Measurements from ENCODE around the gene CD9.

Gene CD9

GRCh38 chr12:6264402-6265037 is 64.3 kb downstream of the CD9 start:
- H3K27ac ChIP-seq, result peak overlapping the region; percentile 84
- no peak for TF ChIP-seq CTCF (conservative IDR thresholded peaks at IDR 0.05)

- H3K27ac ChIP-seq, result peak overlapping the region; percentile 84
- TF ChIP-seq CTCF (conservative IDR thresholded peaks at IDR 0.05), result no peak
These were observed 64.8 kb downstream of the CD9 start for GRCh38 chr12:6265038-6265405.

DNA sequence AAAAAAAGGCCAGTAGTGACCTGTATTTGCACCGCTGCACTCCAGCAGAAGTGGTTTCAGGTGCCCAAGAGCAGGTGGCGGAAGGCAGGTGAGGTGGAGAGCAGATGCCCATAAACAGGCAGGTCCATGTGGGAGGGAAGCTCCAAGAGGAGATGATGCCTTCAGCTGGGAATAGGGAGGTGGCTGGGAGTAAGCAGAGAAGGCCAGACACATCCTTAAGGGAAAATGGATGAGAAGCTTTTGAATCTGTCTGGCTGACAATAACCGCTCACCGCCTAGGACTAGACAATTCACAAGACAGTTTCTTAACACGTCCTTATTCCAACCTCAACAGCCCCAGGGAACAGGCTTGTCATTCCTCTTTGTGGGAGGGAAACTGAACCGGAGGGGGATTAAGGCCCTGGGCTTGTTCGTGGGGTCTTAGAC is 66.4 kb downstream of the CD9 start:
- TF ChIP-seq CTCF (conservative IDR thresholded peaks at IDR 0.05), result no peak
- peak overlapping the region; percentile 84 for H3K27ac ChIP-seq

DNA sequence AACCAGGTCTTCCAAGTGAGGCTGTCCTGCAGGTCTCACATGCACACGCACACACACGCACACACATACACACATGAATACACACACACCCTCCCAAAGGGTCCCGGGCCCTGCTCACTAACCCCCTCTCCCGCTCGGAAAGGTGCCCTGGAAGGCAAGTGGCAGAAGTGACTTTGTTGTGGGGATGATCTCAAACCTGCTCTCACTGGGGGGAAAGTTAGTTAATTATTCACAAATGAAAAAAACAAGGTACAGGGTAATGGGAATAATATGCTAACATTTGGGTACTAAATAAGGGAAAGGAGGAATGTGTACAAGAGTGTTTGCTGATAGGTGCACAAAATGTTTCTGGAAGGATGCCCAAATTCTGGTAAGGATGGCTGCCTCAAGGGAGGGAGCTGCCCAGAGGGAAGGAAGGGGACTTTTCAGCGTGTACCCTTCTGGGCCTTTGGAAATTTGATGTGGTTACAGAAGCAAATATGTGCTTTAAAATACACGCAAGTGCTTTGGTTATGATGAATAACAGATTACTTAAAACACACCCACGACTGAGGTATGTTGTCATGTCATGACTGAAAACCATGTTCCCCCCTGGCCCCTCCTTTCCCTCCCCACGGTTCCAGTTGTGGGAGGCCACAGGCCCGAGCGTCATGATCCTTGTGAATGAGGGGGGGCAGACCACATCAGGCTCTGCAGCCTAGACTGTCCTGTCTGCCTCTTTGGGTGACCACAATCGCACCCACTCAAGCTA is 66.9 kb downstream of the CD9 start:
- peak; percentile 61 for TF ChIP-seq CTCF (conservative IDR thresholded peaks at IDR 0.05)
- peak overlapping the region; percentile 84 for H3K27ac ChIP-seq

DNA sequence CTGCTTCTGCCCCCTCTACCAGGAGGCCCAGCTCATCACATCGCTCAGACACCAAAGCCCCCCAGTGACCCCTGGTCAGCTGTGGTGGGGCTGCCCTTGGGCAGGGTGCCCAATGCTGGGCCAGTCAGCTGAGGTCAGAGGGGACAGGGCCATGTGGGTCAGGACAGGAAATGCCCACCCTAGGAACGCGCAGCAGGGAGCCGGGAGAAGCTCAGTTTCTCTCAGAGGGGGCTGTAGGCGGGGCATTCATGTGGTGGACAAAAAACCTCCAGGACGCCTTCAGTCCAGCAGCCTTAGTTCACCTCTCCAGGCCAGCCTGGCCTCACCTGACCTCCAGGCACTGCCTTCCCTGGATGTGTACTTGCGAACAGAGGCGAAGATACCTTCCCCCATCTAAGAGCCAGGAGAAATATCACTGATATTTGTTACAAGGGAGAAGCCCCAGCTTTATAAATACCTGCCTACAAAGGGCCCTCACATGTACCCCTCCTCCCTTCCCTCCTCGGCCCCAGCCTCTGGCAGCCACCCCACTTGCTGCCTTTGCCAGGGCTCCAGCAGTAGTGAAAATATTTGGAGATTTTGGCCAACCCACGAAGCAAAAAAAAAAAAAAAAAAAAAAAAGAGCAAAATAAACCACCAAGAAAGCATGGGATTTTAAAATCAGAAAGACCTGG is 68.4 kb downstream of the CD9 start:
- peak overlapping the region; percentile 84 for H3K27ac ChIP-seq
- no peak for TF ChIP-seq CTCF (conservative IDR thresholded peaks at IDR 0.05)

- no peak for TF ChIP-seq CTCF (conservative IDR thresholded peaks at IDR 0.05)
- H3K27ac ChIP-seq, result no peak overlapping the region
These were observed 69.8 kb downstream of the CD9 start for GRCh38 chr12:6269986-6270385.

GRCh38 chr12:6271281-6271680 is 71.1 kb downstream of the CD9 start:
- H3K27ac ChIP-seq, result no peak overlapping the region
- TF ChIP-seq CTCF (conservative IDR thresholded peaks at IDR 0.05), result no peak
